Neural cell (in vitro differentiated cells): Measurements from ENCODE around the gene AMPD1.

Source experiments
- CTCF ChIP-seq: fragments of 450-650 bp; IDR thresholded peaks from 2 replicates; pipeline ENCODE4 v1.5.1; 2014; ENCODE audit warnings: antibody characterized with exemption, mild to moderate bottlenecking, moderate library complexity; ENCODE audit not compliant: poor library complexity, severe bottlenecking
- EP300 ChIP-seq: fragments of 450-650 bp; conservative IDR thresholded peaks from 2 replicates; pipeline ENCODE4 v1.6.1; 2014; ENCODE audit warnings: antibody characterized with exemption, mild to moderate bottlenecking, moderate library complexity; ENCODE audit not compliant: poor library complexity, severe bottlenecking
- EZH2 ChIP-seq: fragments of 200-600, 300-800 bp; shearing (Covaris generic), sonication (generic); IDR thresholded peaks from 2 replicates; pipeline ENCODE4 v1.6.1; 2014; ENCODE audit warnings: antibody characterized with exemption, low read length, borderline replicate concordance, mild to moderate bottlenecking; ENCODE audit not compliant: insufficient read depth, poor library complexity, severe bottlenecking
- POLR2AphosphoS5 ChIP-seq: IDR thresholded peaks from 2 replicates; pipeline ENCODE4 v1.6.1; 2012
- REST ChIP-seq: IDR thresholded peaks from 2 replicates; pipeline ENCODE4 v1.6.1; 2012; ENCODE audit warnings: borderline replicate concordance
- SMC3 ChIP-seq: fragments of 450-650 bp; conservative IDR thresholded peaks from 2 replicates; pipeline ENCODE4 v1.6.1; 2014; ENCODE audit warnings: antibody characterized with exemption, mild to moderate bottlenecking, moderate library complexity; ENCODE audit not compliant: poor library complexity
- TAF1 ChIP-seq: IDR thresholded peaks from 2 replicates; pipeline ENCODE4 v1.6.1; 2012; ENCODE audit warnings: low read depth

GRCh38 chr1:114648503-114648902 is 46.8 kb downstream of the AMPD1 start:
- TF ChIP-seq REST (no peak), CTCF (no peak), EP300 (no peak), EZH2 (no peak), POLR2AphosphoS5 (no peak), SMC3 (no peak), TAF1 (no peak)
